GM21526 (cell line): Measurements from ENCODE around the gene TNRC6B.
"Not testable (repeated sequence)": the region's sequence is repeated elsewhere in the genome, so short reads cannot be mapped to it uniquely, and the experiment has no call there.

Source experiments
- ATAC-seq: cut with Tn5 transposase; IDR thresholded peaks from one replicate; pipeline ENCODE4 v1.9.1; 2021; ENCODE audit warnings: moderate library complexity; ENCODE audit not compliant: unreplicated experiment, low FRiP score

The TNRC6B gene, protein sequence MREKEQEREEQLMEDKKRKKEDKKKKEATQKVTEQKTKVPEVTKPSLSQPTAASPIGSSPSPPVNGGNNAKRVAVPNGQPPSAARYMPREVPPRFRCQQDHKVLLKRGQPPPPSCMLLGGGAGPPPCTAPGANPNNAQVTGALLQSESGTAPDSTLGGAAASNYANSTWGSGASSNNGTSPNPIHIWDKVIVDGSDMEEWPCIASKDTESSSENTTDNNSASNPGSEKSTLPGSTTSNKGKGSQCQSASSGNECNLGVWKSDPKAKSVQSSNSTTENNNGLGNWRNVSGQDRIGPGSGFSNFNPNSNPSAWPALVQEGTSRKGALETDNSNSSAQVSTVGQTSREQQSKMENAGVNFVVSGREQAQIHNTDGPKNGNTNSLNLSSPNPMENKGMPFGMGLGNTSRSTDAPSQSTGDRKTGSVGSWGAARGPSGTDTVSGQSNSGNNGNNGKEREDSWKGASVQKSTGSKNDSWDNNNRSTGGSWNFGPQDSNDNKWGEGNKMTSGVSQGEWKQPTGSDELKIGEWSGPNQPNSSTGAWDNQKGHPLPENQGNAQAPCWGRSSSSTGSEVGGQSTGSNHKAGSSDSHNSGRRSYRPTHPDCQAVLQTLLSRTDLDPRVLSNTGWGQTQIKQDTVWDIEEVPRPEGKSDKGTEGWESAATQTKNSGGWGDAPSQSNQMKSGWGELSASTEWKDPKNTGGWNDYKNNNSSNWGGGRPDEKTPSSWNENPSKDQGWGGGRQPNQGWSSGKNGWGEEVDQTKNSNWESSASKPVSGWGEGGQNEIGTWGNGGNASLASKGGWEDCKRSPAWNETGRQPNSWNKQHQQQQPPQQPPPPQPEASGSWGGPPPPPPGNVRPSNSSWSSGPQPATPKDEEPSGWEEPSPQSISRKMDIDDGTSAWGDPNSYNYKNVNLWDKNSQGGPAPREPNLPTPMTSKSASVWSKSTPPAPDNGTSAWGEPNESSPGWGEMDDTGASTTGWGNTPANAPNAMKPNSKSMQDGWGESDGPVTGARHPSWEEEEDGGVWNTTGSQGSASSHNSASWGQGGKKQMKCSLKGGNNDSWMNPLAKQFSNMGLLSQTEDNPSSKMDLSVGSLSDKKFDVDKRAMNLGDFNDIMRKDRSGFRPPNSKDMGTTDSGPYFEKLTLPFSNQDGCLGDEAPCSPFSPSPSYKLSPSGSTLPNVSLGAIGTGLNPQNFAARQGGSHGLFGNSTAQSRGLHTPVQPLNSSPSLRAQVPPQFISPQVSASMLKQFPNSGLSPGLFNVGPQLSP (N-terminal part only)

DNA sequence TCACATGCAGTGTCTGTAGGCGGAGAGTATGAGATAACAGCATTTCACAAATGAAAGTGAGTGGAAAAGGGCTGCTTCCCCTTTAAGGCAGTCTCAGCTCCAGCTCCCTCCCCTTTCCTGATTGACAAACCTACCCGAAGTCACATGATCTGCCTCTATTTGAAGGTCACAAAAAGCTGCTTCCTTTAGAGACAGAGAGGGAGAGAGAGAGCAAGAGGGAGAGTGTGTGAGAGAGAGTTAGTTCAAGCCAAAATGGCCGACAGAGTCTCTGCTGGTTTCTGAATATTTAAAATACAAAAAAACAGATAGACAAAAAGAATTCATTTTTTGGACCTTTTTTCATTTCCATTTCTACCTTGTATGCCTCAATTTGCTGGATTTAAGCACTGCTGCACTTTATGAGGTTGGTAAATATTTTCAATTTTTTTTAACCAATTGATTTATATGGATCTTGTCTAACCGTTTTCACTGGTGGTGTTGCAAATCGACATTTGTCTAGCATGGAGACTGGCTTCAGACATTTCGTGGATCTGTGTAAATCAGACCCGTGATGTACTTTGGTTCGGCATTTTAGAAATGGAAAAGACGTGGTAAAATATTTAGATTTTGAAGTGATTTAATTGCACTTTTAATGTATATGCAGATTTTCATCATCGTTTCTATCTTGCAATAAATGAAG is at the start of gene TNRC6B:
TNRC6B (plus strand) TSS at position 188 of the 679 bp plus-strand sequence; CDS start at position 399, 211 bp downstream.
- ATAC-seq: peak; percentile 83

- no peak for ATAC-seq
Measured at GRCh38 chr22:40128989-40129388, 48.7 kb upstream of the TNRC6B start.

GRCh38 chr22:40137132-40137531 is 40.6 kb upstream of the TNRC6B start:
- ATAC-seq: no peak

DNA sequence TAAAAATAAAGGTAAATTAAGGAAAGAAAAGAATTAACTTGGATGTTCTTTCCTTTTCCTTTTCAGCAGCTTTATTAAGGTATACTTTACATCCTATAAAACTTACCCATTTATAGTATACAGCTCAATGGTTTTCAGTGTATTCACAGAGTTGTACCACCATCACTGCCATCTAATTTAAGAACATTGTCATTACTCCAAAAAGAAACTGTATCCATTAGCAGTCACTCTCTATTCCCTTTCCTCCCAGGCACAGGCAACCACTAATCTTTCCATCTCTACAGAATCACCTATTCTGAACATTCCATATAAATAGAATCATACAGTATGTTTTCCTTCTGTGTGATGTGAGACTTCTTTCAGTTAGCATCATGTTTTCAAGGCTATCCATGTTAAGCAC is 38.9 kb upstream of the TNRC6B start:
- no peak for ATAC-seq

GRCh38 chr22:40147388-40148176 is 30.1 kb upstream of the TNRC6B start:
- no peak for ATAC-seq

GRCh38 chr22:40153192-40153591 is 24.5 kb upstream of the TNRC6B start:
- ATAC-seq: no peak

GRCh38 chr22:40153705-40154104 is 24.0 kb upstream of the TNRC6B start:
- no peak for ATAC-seq

- no peak for ATAC-seq
Measured at GRCh38 chr22:40156001-40156516, 21.7 kb upstream of the TNRC6B start.

DNA sequence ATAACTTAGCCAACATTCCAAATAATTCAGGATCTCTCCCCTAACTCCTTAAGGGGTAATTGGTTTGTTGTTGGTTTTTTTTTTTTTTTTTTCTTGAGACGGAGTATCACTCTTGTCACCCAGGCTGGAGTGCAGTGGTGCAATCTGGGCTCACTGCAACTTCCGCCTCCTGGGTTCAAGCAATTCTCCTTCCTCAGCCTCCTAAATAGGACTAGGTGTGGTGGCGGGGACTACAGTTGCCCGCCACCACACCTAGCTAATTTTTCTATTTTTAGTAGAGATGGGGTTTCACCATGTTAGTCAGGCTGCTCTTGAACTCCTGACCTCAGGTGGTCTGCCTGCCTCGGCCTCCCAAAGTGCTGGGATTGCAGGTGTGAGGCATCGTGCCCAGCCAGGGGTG is 21.0 kb upstream of the TNRC6B start:
- not testable (repeated sequence) for ATAC-seq

DNA sequence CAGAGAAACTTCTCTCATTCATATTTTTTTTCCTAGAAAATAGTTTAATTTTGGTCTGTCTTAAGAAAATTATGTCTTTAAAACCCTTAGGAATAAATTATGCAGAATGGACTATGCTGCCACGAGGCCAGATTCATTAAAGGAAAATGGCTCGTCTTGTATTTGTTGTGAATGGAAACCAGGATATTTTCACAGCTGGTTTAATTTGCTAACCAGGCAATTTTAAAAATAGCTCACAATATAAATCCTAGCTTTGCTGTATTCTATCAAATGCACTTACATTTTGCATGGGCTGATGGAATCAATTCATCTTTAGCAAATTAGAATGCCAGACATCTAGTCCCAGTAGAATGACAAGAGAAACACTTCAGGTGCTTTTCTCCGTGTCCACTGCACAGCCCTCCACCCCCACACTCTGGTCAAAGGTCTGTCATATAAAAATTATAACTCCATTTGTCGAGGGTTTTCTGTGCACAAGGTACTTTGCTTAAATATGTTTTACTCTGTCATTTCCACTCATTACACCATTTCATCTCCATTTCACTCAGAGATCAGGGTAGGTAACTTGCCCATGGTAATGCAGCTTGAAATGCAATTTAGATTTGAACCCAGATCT is 20.3 kb upstream of the TNRC6B start:
- no peak for ATAC-seq

GRCh38 chr22:40161194-40161593 is 16.5 kb upstream of the TNRC6B start:
- no peak for ATAC-seq

DNA sequence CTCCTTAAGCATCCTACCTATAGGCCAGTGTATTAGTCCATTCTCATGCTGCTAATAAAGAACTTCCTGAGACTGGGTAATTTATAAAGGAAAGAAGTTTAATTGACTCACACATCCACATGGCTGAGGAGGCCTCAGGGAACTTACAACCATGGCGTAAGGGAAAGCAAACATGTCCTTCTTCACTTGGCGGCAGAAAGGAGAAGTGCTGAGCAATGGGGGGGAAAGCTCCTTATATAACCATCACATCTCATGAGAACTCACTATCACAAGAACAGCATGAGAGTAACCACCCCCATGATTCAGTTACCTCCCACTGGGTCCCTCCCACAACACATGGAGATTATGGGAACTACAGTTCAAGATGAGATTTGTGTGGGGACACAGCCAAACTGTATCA is 12.2 kb upstream of the TNRC6B start:
- not testable (repeated sequence) for ATAC-seq

DNA sequence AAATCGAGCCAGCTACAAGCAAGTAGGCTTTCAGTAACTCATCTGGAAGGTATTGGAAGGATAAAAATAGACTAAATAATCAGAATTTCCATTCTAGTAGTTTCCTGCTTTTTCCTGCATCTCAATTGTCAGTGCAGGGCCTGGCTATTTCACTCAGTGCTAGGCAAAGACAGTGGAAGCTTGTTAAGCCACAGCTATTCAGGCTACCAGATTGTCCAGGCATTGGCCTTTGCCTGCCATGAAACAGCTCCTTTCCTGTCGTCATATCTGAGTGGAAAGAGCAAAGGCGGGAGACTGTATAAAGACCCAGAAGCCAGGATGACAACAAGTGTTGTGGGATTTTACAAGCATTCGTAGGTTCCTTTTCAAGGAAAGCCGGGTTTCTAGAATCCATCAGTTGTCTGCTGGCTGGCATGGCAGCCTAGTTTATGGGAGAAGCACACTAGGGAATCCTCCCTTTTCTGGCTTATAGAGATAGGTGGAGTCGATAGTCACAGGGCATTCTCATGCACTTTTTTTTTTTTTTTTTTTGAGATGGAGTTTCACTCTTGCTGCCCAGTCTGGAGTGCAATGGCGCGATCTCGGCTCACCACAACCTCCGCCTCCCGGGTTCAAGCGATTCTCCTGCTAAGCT is 2.0 kb upstream of the TNRC6B start:
- no peak for ATAC-seq

GRCh38 chr22:40176921-40177737 is 596 bp upstream of the TNRC6B start:
- ATAC-seq: no peak

- no peak for ATAC-seq
Measured at GRCh38 chr22:40178417-40179409, 988 bp downstream of the TNRC6B start.

GRCh38 chr22:40179526-40179925 is 1.8 kb downstream of the TNRC6B start:
- no peak for ATAC-seq
